GM18519 (cell line): ENCODE measurements around the gene TMEM95.

Source experiments
- ATAC-seq: cut with Tn5 transposase; IDR thresholded peaks from one replicate; pipeline ENCODE4 v1.9.1; 2021; ENCODE audit warnings: mild to moderate bottlenecking, moderate library complexity; ENCODE audit not compliant: unreplicated experiment, low FRiP score

Gene TMEM95

GRCh38 chr17:7355053-7355452, at the start of gene TMEM95:
TSS of gene TMEM95 (plus strand) at chr17:7355156. CDS start at chr17:7355205, 49 bp downstream.
- no peak for ATAC-seq

- ATAC-seq, result peak; percentile 53
Observed at GRCh38 chr17:7306911-7307685, 47.9 kb upstream of the TMEM95 start, which contains the start of gene EIF5A. TSS of gene EIF5A (plus strand) at chr17:7307628. CDS start at chr17:7309636, 2,008 bp downstream.

GRCh38 chr17:7307686-7308624, 47.0 kb upstream of the TMEM95 start:
- no peak for ATAC-seq

GRCh38 chr17:7308625-7309433, 46.1 kb upstream of the TMEM95 start:
- no peak for ATAC-seq

- no peak for ATAC-seq
Observed at GRCh38 chr17:7309628-7310027, 45.3 kb upstream of the TMEM95 start.

- ATAC-seq, result no peak
Observed at GRCh38 chr17:7311110-7311705, 43.7 kb upstream of the TMEM95 start.

- ATAC-seq, result no peak
Observed at GRCh38 chr17:7312432-7313087, 42.4 kb upstream of the TMEM95 start.

- ATAC-seq, result no peak
Observed at GRCh38 chr17:7313088-7313889, 41.7 kb upstream of the TMEM95 start.

GRCh38 chr17:7313890-7314718, 40.9 kb upstream of the TMEM95 start:
- ATAC-seq, result no peak

GRCh38 chr17:7314719-7315569, 40.0 kb upstream of the TMEM95 start, which contains the start of gene GPS2:
TSS of gene GPS2 (minus strand) at chr17:7315360. CDS start at chr17:7315052, 308 bp downstream.
- ATAC-seq, result peak; percentile 40

GRCh38 chr17:7315570-7316235, 39.3 kb upstream of the TMEM95 start:
- no peak for ATAC-seq

GRCh38 chr17:7317161-7317803, 37.7 kb upstream of the TMEM95 start:
- no peak for ATAC-seq

GRCh38 chr17:7318121-7318860, 36.7 kb upstream of the TMEM95 start:
- ATAC-seq, result no peak

GRCh38 chr17:7321466-7321865, 33.5 kb upstream of the TMEM95 start:
- ATAC-seq, result no peak

GRCh38 chr17:7322520-7323194, 32.3 kb upstream of the TMEM95 start:
- no peak for ATAC-seq
